ENCODE results near the gene CDK5RAP3. TPM values are rescaled to one million over a fixed set of nuclear protein-coding genes. Genes with fewer than 3 reads are reported as not detected.

The CDK5RAP3 gene
- total and polyA plus RNA-seq, 2 of the 13 experiments (the other 11 are each of a cell fraction or from before 2014, with no cell fraction given) = 128 to 154 TPM

DNA sequence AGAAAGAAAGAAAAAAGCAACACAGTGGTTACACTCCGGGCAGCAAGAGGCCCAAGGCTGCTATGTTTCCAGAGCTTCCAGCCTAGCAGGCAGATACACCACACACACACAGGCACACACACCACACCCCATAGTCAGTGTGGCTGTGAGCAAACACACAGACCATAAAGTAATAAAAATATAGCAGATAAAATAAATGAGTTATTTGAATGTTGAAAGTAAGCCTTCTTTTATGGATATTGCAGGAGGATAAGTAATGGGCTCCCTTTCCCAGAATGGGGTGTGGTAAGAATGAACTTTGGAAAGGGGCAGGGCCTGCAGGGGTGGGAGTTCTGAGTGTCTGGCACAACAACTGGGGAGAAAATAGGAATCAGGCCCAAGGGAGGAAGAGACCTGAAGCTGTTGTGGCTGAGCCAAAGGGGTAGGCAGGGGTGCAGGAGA lies 4.8 kb upstream of the CDK5RAP3 start (continued):
- TF ChIP-seq ZXDC (CRISPR knock-in tag; IDR thresholded peaks at IDR 0.05) (no peak), MYNN (CRISPR knock-in tag; IDR thresholded peaks at IDR 0.05; ENCODE audit: low read depth) (no peak), FLYWCH1 (CRISPR knock-in tag; IDR thresholded peaks at IDR 0.05) (no peak), HNRNPUL1 (IDR thresholded peaks at IDR 0.05; ENCODE audit: low read depth, low read length) (no peak), ZFX (CRISPR knock-in tag; IDR thresholded peaks at IDR 0.05; ENCODE audit: low read depth) (peak; percentile 60), ZNF607 (CRISPR knock-in tag; IDR thresholded peaks at IDR 0.05; ENCODE audit: borderline replicate concordance) (no peak), GZF1 (CRISPR knock-in tag; IDR thresholded peaks at IDR 0.05) (no peak), IKZF5 (CRISPR knock-in tag; IDR thresholded peaks at IDR 0.05) (peak; percentile 17; the same call in 1 of the 2 replicates), ZNF773 (CRISPR knock-in tag; IDR thresholded peaks at IDR 0.05; ENCODE audit: borderline replicate concordance) (no peak), FOXO4 (CRISPR knock-in tag; conservative IDR thresholded peaks at IDR 0.05) (no peak), HNRNPH1 (optimal IDR thresholded peaks at IDR 0.05; ENCODE audit: low read depth, low read length) (no peak), DMAP1 (CRISPR knock-in tag; IDR thresholded peaks at IDR 0.05) (no peak), ZNF720 (CRISPR knock-in tag; IDR thresholded peaks at IDR 0.05) (no peak), ZMYM3 (CRISPR knock-in tag; IDR thresholded peaks at IDR 0.05) (peak; percentile 19), SIX1 (CRISPR knock-in tag; IDR thresholded peaks at IDR 0.05; ENCODE audit: borderline replicate concordance) (0 out of 2 replicates have a peak, but pooled peaks have one; percentile 18), ZBTB34 (CRISPR knock-in tag; IDR thresholded peaks at IDR 0.05) (no peak), ZNF562 (CRISPR knock-in tag; IDR thresholded peaks at IDR 0.05; ENCODE audit: borderline replicate concordance) (no peak), SMARCE1 (IDR thresholded peaks at IDR 0.05; ENCODE audit: borderline replicate concordance) (no peak)
- TF ChIP-seq, protein P1, sequence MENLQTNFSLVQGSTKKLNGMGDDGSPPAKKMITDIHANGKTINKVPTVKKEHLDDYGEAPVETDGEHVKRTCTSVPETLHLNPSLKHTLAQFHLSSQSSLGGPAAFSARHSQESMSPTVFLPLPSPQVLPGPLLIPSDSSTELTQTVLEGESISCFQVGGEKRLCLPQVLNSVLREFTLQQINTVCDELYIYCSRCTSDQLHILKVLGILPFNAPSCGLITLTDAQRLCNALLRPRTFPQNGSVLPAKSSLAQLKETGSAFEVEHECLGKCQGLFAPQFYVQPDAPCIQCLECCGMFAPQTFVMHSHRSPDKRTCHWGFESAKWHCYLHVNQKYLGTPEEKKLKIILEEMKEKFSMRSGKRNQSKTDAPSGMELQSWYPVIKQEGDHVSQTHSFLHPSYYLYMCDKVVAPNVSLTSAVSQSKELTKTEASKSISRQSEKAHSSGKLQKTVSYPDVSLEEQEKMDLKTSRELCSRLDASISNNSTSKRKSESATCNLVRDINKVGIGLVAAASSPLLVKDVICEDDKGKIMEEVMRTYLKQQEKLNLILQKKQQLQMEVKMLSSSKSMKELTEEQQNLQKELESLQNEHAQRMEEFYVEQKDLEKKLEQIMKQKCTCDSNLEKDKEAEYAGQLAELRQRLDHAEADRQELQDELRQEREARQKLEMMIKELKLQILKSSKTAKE (CRISPR knock-in tag; IDR thresholded peaks at IDR 0.05; ENCODE audit: borderline replicate concordance) = 0 out of 2 replicates have a peak, but pooled peaks have one; percentile 13
- TF ChIP-seq, protein P2, sequence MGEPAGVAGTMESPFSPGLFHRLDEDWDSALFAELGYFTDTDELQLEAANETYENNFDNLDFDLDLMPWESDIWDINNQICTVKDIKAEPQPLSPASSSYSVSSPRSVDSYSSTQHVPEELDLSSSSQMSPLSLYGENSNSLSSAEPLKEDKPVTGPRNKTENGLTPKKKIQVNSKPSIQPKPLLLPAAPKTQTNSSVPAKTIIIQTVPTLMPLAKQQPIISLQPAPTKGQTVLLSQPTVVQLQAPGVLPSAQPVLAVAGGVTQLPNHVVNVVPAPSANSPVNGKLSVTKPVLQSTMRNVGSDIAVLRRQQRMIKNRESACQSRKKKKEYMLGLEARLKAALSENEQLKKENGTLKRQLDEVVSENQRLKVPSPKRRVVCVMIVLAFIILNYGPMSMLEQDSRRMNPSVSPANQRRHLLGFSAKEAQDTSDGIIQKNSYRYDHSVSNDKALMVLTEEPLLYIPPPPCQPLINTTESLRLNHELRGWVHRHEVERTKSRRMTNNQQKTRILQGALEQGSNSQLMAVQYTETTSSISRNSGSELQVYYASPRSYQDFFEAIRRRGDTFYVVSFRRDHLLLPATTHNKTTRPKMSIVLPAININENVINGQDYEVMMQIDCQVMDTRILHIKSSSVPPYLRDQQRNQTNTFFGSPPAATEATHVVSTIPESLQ (CRISPR knock-in tag; conservative IDR thresholded peaks at IDR 0.05) = no peak
